ENCODE results near the gene ITGAE. TPM values are rescaled to one million over a fixed set of nuclear protein-coding genes. Genes with fewer than 3 reads are reported as not detected.

The ITGAE gene
- total RNA-seq, 4 donors from 2014 or later, result 19.8 to 48.3 (median 30.8) TPM

- TF ChIP-seq, protein P1, sequence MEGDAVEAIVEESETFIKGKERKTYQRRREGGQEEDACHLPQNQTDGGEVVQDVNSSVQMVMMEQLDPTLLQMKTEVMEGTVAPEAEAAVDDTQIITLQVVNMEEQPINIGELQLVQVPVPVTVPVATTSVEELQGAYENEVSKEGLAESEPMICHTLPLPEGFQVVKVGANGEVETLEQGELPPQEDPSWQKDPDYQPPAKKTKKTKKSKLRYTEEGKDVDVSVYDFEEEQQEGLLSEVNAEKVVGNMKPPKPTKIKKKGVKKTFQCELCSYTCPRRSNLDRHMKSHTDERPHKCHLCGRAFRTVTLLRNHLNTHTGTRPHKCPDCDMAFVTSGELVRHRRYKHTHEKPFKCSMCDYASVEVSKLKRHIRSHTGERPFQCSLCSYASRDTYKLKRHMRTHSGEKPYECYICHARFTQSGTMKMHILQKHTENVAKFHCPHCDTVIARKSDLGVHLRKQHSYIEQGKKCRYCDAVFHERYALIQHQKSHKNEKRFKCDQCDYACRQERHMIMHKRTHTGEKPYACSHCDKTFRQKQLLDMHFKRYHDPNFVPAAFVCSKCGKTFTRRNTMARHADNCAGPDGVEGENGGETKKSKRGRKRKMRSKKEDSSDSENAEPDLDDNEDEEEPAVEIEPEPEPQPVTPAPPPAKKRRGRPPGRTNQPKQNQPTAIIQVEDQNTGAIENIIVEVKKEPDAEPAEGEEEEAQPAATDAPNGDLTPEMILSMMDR (IDR thresholded peaks at IDR 0.05; ENCODE audit: low read depth), result no peak
Observed at GRCh38 chr17:3719265-3719664, 81.7 kb downstream of the ITGAE start.

DNA sequence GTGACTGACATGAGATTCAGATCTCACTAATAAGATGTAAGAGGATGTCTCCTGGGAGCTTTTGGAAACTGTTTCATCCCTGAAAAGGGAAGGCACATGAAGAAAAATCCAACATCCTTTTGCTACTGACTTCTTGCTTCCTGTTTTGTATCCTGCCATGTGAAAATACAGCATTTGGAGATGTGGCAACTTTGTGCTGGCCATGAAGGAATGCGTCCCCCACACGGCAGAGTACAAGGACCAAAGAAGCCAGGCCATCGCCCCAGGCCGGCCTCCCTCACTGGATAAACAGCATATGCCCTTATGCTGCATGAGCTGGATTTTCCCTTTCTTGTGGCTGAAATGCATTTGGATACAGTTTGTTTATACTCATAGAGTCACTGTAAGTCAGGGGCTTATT is 82.8 kb downstream of the ITGAE start:
- TF ChIP-seq, protein P1 (IDR thresholded peaks at IDR 0.05; ENCODE audit: low read depth), result no peak

DNA sequence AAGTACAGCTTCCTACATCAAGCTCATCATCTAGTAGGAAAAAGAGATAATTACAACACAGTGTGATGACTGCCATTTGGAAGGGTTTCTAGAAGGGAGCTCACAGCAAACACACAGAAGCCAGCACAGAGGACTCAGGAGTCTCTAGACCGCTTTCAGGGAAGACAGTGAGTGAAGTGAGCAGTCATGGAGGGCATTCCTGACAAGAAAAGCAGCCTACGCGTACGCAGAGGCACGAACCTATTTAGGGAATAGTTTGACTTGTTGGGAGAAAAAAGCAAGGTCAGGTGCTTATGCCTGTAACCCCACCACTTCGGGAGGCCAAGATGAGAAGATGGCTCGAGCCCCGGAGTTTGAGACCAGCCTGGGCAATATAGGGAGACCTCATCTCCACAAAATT is 85.7 kb downstream of the ITGAE start:
- TF ChIP-seq, protein P1 (IDR thresholded peaks at IDR 0.05; ENCODE audit: low read depth), result no peak

- TF ChIP-seq, protein P1 (IDR thresholded peaks at IDR 0.05; ENCODE audit: low read depth), result no peak
Observed at GRCh38 chr17:3712811-3713463, 88.1 kb downstream of the ITGAE start.

DNA sequence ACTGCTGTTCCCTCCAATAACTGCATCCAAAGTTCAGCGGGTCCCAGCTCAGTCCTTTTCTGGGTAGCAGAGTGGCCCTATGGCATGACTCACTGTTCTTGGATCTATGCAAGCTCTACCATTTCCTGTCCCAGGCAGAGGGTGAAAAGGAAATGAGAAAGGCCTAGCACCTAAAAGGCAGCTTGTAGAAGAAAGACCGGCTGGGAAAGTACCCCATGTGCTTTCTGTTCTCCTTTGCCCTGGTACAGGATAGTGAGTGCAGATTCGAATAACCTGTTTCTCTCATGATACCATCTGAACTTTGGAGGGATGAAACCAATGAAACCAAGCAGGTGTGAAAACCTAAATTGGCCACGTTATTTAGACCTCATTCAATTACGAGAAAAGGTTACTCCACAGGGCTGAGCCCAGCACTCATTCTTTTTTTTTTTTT is 90.0 kb downstream of the ITGAE start:
- TF ChIP-seq, protein P1 (IDR thresholded peaks at IDR 0.05; ENCODE audit: low read depth), result no peak

GRCh38 chr17:3708366-3708765 is 92.6 kb downstream of the ITGAE start:
- TF ChIP-seq, protein P1 (IDR thresholded peaks at IDR 0.05; ENCODE audit: low read depth), result no peak

DNA sequence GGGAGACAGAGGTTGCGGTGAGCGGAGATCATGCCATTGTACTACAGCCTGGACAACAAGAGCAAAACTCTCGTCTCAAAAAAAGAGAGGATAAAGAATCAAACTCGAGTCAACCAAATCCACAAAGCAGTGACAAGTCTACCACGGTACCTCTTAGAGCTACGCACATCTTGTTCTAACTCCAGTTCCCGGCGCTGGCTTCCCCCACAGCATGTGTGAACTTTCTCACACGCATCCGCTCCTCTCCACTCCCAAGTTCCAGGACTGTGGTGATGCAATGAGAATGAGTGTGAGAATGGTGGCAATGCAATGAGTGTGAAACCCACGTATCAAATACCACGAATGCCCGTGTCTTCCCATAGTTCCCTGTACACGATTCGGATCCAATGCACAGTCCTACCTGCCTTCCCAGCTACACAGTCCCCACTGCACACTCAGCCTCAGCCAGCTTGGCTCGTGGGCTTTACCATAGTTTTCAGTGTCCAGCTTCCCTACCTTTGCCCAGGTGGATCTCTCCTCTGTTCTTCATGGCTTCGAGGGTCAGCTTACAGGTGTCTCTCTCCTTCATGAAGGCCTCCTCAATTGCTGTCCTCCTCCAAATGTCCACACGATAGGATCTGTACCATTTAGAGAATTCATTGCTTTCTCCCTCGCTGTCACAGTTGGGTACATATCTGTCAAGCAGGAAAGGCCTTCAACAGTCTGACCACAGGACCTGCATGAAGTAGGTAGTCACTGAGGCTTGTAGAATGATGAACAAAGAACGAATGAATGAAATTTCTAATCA is 95.9 kb downstream of the ITGAE start:
- TF ChIP-seq, protein P1 (IDR thresholded peaks at IDR 0.05; ENCODE audit: low read depth), result no peak

Data from subcutaneous adipose tissue (tissue), 4 donors.